Measurements from ENCODE around the gene HSD17B4. TPM values are rescaled to one million over a fixed set of nuclear protein-coding genes. Genes with fewer than 3 reads are reported as not detected.
"Not testable (repeated sequence)": the region's sequence is repeated elsewhere in the genome, so short reads cannot be mapped to it uniquely, and the experiment has no call there.

HSD17B4 gene
- total and polyA plus RNA-seq, 2 of the 13 experiments (the other 11 are each of a cell fraction or from before 2014, with no cell fraction given): 178 to 399 TPM

GRCh38 chr5:119450627-119451026 lies 1.7 kb upstream of the HSD17B4 start:
- 11% methylated on average over 4 of the region's 4 CpGs for WGBS (ENCODE audit: low lambda C conversion rate)
- POLR2A ChIA-PET: not testable (repeated sequence)

GRCh38 chr5:119451561-119451960 lies 736 bp upstream of the HSD17B4 start:
- no peak for ATAC-seq
- peak overlapping the region; percentile 67 for H2AFZ ChIP-seq (ENCODE audit: low read length)
- in situ Hi-C loops (cut with HindIII; ENCODE audit: extremely low pct_ligation_motif_present, low pct_unique_long_range_greater_than_20kb) (loop anchor here (25.0 kb wide), 1 partner anchor 286 kb away; no protein-coding TSS in a partner anchor), intact Hi-C loops (cut with micrococcal nuclease; ENCODE audit: unreplicated experiment) (no loop called here)
- H3K4me1 ChIP-seq (ENCODE audit: insufficient read depth, low read length): peaks cover 23% of the 10 kb centered on the region
- no peak overlapping the region for H3K27ac ChIP-seq (ENCODE audit: extremely low read length, insufficient read depth, low read length)
- CTCF ChIA-PET (ENCODE audit: low intra/inter-chr PET ratio, low total read pairs): no interaction called here
- TF ChIP-seq MED1 (CRISPR knock-in tag; IDR thresholded peaks at IDR 0.05): 0 out of 2 replicates have a peak, but pooled peaks have one; percentile 14
- no peak for TF ChIP-seq ZNF34 (CRISPR knock-in tag; IDR thresholded peaks at IDR 0.05; ENCODE audit: borderline replicate concordance)
- 0 out of 2 replicates have a peak, but pooled peaks have one; percentile 12 for TF ChIP-seq ETS1 (CRISPR knock-in tag; IDR thresholded peaks at IDR 0.05)
- TF ChIP-seq ZNF761 (CRISPR knock-in tag; conservative IDR thresholded peaks at IDR 0.05): no peak
- BruUV-seq (replicated peaks): no TSS peak
- peak overlapping the region in 1 of 3 experiments; percentile 20; a peak in 2 of 6 replicates for H3K4me3 ChIP-seq (replicated peaks in 1 of 3; ENCODE audit: insufficient read depth in 1 of 3, low read depth in 2 of 3, low read length in 3 of 3)
- 48% methylated on average over 4 of the region's 4 CpGs for WGBS (ENCODE audit: low lambda C conversion rate)
- DNase-seq (ENCODE audit: low spot score): no peak
- POLR2A ChIA-PET: interaction anchor here (1.0 to 2.7 kb wide), 4 partner anchors 11 to 464 kb away, joined by 3 to 25 read pairs (median 6); partner anchors contain the start of gene DTWD2
- H3K27me3 ChIP-seq (ENCODE audit: control insufficient read depth in 1 of 2, insufficient read depth in 2 of 2, low read length in 2 of 2): no peaks in the 10 kb centered on the region; a peak in 1 of 5 replicates
- no peak overlapping the region for H3K9ac ChIP-seq (ENCODE audit: insufficient read depth, low read depth, low read length)
- H4K20me1 ChIP-seq (ENCODE audit: insufficient read depth, low read length): 0 out of 2 replicates have a peak, but pooled peaks cover 3% of the 10 kb centered on the region
- no peaks in the 10 kb centered on the region for H3K9me3 ChIP-seq (ENCODE audit: low read length)
- H3K4me2 ChIP-seq (ENCODE audit: low read depth, low read length): peak overlapping the region; percentile 81
- peaks cover 27% of the 10 kb centered on the region for H3K79me2 ChIP-seq (ENCODE audit: insufficient read depth, low read length)
- no peak for FAIRE-seq
- no peaks in the 10 kb centered on the region for H3K36me3 ChIP-seq (replicated peaks in 1 of 2; ENCODE audit: control insufficient read depth in 1 of 2, insufficient read depth in 2 of 2, low read length in 2 of 2)

More at GRCh38 chr5:119450627-119451026, 1.7 kb upstream of the HSD17B4 start:
- Histone ChIP-seq H3K79me2 (ENCODE audit: insufficient read depth, low read length) (peaks cover 21% of the 10 kb centered on the region), H3K4me1 (ENCODE audit: insufficient read depth, low read length) (peaks cover 23% of the 10 kb centered on the region)
- intact Hi-C loops (cut with micrococcal nuclease; ENCODE audit: unreplicated experiment); FAIRE-seq; H4K20me1 ChIP-seq (ENCODE audit: insufficient read depth, low read length); H3K4me2 ChIP-seq (ENCODE audit: low read depth, low read length); BruUV-seq (replicated peaks); H3K9ac ChIP-seq (ENCODE audit: insufficient read depth, low read depth, low read length); ATAC-seq; H3K9me3 ChIP-seq (ENCODE audit: low read length); H3K36me3 ChIP-seq (replicated peaks in 1 of 2; ENCODE audit: control insufficient read depth in 1 of 2, insufficient read depth in 2 of 2, low read length in 2 of 2); H3K4me3 ChIP-seq (replicated peaks in 1 of 3; ENCODE audit: insufficient read depth in 1 of 3, low read depth in 2 of 3, low read length in 3 of 3); CTCF ChIA-PET (ENCODE audit: low intra/inter-chr PET ratio, low total read pairs); H3K27me3 ChIP-seq (ENCODE audit: control insufficient read depth in 1 of 2, insufficient read depth in 2 of 2, low read length in 2 of 2); DNase-seq (ENCODE audit: low spot score); H3K27ac ChIP-seq (ENCODE audit: extremely low read length, insufficient read depth, low read length); H2AFZ ChIP-seq (ENCODE audit: low read length); TF ChIP-seq HNF4G (CRISPR knock-in tag; IDR thresholded peaks at IDR 0.05; ENCODE audit: borderline replicate concordance, low read depth): not testable (repeated sequence)
- TF ChIP-seq HNF4G (IDR thresholded peaks at IDR 0.05; ENCODE audit: borderline replicate concordance, low read depth, low read length) (0 out of 2 replicates have a peak, but pooled peaks have one; percentile 28), NCOR1 (IDR thresholded peaks at IDR 0.05; ENCODE audit: borderline replicate concordance, low read length) (peak; percentile 27; the same call in 1 of the 2 replicates), HNF4A (CRISPR knock-in tag; IDR thresholded peaks at IDR 0.05) (peak; percentile 59), SOX13 (IDR thresholded peaks at IDR 0.05) (0 out of 2 replicates have a peak, but pooled peaks have one; percentile 19), SOX13 (CRISPR knock-in tag; conservative IDR thresholded peaks at IDR 0.05 in 1 of 2, IDR thresholded peaks at IDR 0.05 in 1 of 2) (peak in 1 of 2 experiments; percentile 37; a peak in 1 of 4 replicates)
- in situ Hi-C loops (cut with HindIII; ENCODE audit: extremely low pct_ligation_motif_present, low pct_unique_long_range_greater_than_20kb): loop anchor here (25.0 kb wide), 1 partner anchor 287 kb away; no protein-coding TSS in a partner anchor
